Endodermal cell (in vitro differentiated cells): ENCODE data around the gene SINHCAF. TPM values are rescaled to one million over a fixed set of nuclear protein-coding genes. Genes with fewer than 3 reads are reported as not detected.

Experiments
- DNase-seq: peaks from one replicate; pipeline ENCODE4 v3.0.0-alpha.2; 2017
- H3K27ac ChIP-seq: 2 replicates; pipeline ENCODE4 v1.5.1; 2013; ENCODE audit warnings: mild to moderate bottlenecking, low read depth, low read length, moderate library complexity
- H3K27me3 ChIP-seq: 2 replicates; pipeline ENCODE4 v1.6.1; 2013; ENCODE audit warnings: mild to moderate bottlenecking, low read length, moderate library complexity; ENCODE audit not compliant: insufficient read depth, control insufficient read depth, poor library complexity, severe bottlenecking
- H3K36me3 ChIP-seq: 2 replicates; pipeline ENCODE4 v1.7.0; 2013; ENCODE audit warnings: mild to moderate bottlenecking, low read length, moderate library complexity; ENCODE audit not compliant: control insufficient read depth, insufficient read depth
- H3K4me1 ChIP-seq: one replicate; pipeline ENCODE4 v1.7.0; 2013; ENCODE audit warnings: low read length; ENCODE audit not compliant: control insufficient read depth, insufficient read depth
- H3K4me3 ChIP-seq: 2 replicates; pipeline ENCODE4 v1.5.1; 2013; ENCODE audit warnings: mild to moderate bottlenecking, low read length, moderate library complexity
- H3K9ac ChIP-seq: 2 replicates; pipeline ENCODE4 v1.6.1; 2013; ENCODE audit warnings: mild to moderate bottlenecking, low read length, moderate library complexity; ENCODE audit not compliant: poor library complexity, severe bottlenecking; ENCODE audit errors: extremely low read depth
- H3K9me3 ChIP-seq: 2 replicates; pipeline ENCODE4 v1.6.1; 2013; ENCODE audit warnings: mild to moderate bottlenecking, low read length, moderate library complexity; ENCODE audit not compliant: control insufficient read depth
- H3K27ac Mint-ChIP-seq: 2 replicates; pipeline ENCODE4 v1.8.0; 2020; ENCODE audit warnings: mixed read lengths
- H3K27me3 Mint-ChIP-seq: 2 replicates; pipeline ENCODE4 v1.8.0; 2021; ENCODE audit warnings: mild to moderate bottlenecking, mixed read lengths; ENCODE audit not compliant: insufficient read depth
- H3K36me3 Mint-ChIP-seq: 2 replicates; pipeline ENCODE4 v1.8.0; 2020; ENCODE audit warnings: low read depth, mixed read lengths
- H3K4me1 Mint-ChIP-seq: 2 replicates; pipeline ENCODE4 v1.8.0; 2020; ENCODE audit warnings: mixed read lengths
- H3K4me3 Mint-ChIP-seq: 2 replicates; pipeline ENCODE4 v1.8.0; 2020; ENCODE audit warnings: mild to moderate bottlenecking, moderate library complexity, mixed read lengths
- H3K9me3 Mint-ChIP-seq: 2 replicates; pipeline ENCODE4 v1.8.0; 2020; ENCODE audit warnings: mild to moderate bottlenecking, mixed read lengths
- CTCF ChIP-seq: fragments of 200-600 bp; sonication (generic); conservative IDR thresholded peaks from 2 replicates; pipeline ENCODE4 v1.5.0; 2021; ENCODE audit warnings: antibody characterized with exemption, mild to moderate bottlenecking
- WGBS, 2 experiments: methylation state at CpG; one replicate each; pipeline versions ENCODE4 v1.1.5 to v1.1.7; 2013; ENCODE audit warnings: missing lambda C conversion rate in 2 of 2, mixed read lengths in 1 of 2; ENCODE audit not compliant: insufficient coverage in 1 of 2, insufficient read length in 1 of 2; 5-methylcytosine and 5-hydroxymethylcytosine counted together
- total RNA-seq, 2 donors: library from RNA; stranded (reverse); fragmentation: NEBNext Ultra II Directional in 1 of 2; extraction: Animal tissue kit (Norgen Biotek cat#: 25700) in 1 of 2; gene quantifications; 2 replicates in 1 of 2; 3 replicates in 1 of 2; pipeline ENCODE4 v1.2.1, GENCODE V29; 2021

The SINHCAF gene
- total RNA-seq, 2 donors from 2014 or later: 323 to 779 TPM

GRCh38 chr12:31249356-31249755 is 76.6 kb downstream of the SINHCAF start:
- Mint-ChIP-seq H3K9me3 (no peaks in the 10 kb centered on the region), H3K36me3 (no peaks in the 10 kb centered on the region), H3K27ac (no peak overlapping the region), H3K27me3 (no peaks in the 10 kb centered on the region), H3K4me3 (no peak overlapping the region), H3K4me1 (peaks cover 3% of the 10 kb centered on the region)
- H3K4me3 ChIP-seq: no peak overlapping the region
- H3K9me3 ChIP-seq: no peaks in the 10 kb centered on the region
- no peaks in the 10 kb centered on the region for H3K36me3 ChIP-seq
- H3K9ac ChIP-seq: no peak overlapping the region
- WGBS, 2 experiments: 87 to 100% methylated on average over 3 of the region's 3 CpGs
- no peaks in the 10 kb centered on the region for H3K27me3 ChIP-seq
- H3K27ac ChIP-seq: no peak overlapping the region
- no peak for TF ChIP-seq CTCF
- no peak for DNase-seq
- no peaks in the 10 kb centered on the region for H3K4me1 ChIP-seq

GRCh38 chr12:31248815-31249214 is 77.1 kb downstream of the SINHCAF start:
- no peak for DNase-seq
- no peaks in the 10 kb centered on the region for H3K9me3 ChIP-seq
- no peak for TF ChIP-seq CTCF
- H3K27me3 ChIP-seq: no peaks in the 10 kb centered on the region
- H3K4me3 Mint-ChIP-seq: no peak overlapping the region
- H3K4me1 ChIP-seq: no peaks in the 10 kb centered on the region
- H3K4me3 ChIP-seq: no peak overlapping the region
- no peaks in the 10 kb centered on the region for H3K27me3 Mint-ChIP-seq
- H3K36me3 Mint-ChIP-seq: no peaks in the 10 kb centered on the region
- no peak overlapping the region for H3K9ac ChIP-seq
- no peaks in the 10 kb centered on the region for H3K9me3 Mint-ChIP-seq
- H3K4me1 Mint-ChIP-seq: peaks cover 3% of the 10 kb centered on the region
- H3K27ac ChIP-seq: no peak overlapping the region
- H3K27ac Mint-ChIP-seq: no peak overlapping the region
- WGBS, 2 experiments: 96% methylated on average over 2 of the region's 2 CpGs; no CpG with 5 or more reads in 1 of the 2 experiments
- no peaks in the 10 kb centered on the region for H3K36me3 ChIP-seq

GRCh38 chr12:31248337-31248736 is 77.6 kb downstream of the SINHCAF start:
- peaks cover 3% of the 10 kb centered on the region for H3K4me1 Mint-ChIP-seq
- WGBS, 2 experiments: 88 to 91% methylated on average over 5 of the region's 6 CpGs
- no peaks in the 10 kb centered on the region for H3K27me3 ChIP-seq
- no peak for TF ChIP-seq CTCF
- H3K4me1 ChIP-seq: no peaks in the 10 kb centered on the region
- no peak overlapping the region for H3K27ac Mint-ChIP-seq
- no peaks in the 10 kb centered on the region for H3K36me3 ChIP-seq
- no peak overlapping the region for H3K9ac ChIP-seq
- no peak overlapping the region for H3K4me3 ChIP-seq
- no peak for DNase-seq
- H3K9me3 ChIP-seq: no peaks in the 10 kb centered on the region
- H3K27me3 Mint-ChIP-seq: no peaks in the 10 kb centered on the region
- H3K4me3 Mint-ChIP-seq: no peak overlapping the region
- no peak overlapping the region for H3K27ac ChIP-seq
- H3K9me3 Mint-ChIP-seq: no peaks in the 10 kb centered on the region
- H3K36me3 Mint-ChIP-seq: no peaks in the 10 kb centered on the region
